ENCODE results near the gene DCST1. TPM values are rescaled to one million over a fixed set of nuclear protein-coding genes. Genes with fewer than 3 reads are reported as not detected.

The DCST1 gene
- total RNA-seq, 4 donors from 2014 or later: not detected

DNA sequence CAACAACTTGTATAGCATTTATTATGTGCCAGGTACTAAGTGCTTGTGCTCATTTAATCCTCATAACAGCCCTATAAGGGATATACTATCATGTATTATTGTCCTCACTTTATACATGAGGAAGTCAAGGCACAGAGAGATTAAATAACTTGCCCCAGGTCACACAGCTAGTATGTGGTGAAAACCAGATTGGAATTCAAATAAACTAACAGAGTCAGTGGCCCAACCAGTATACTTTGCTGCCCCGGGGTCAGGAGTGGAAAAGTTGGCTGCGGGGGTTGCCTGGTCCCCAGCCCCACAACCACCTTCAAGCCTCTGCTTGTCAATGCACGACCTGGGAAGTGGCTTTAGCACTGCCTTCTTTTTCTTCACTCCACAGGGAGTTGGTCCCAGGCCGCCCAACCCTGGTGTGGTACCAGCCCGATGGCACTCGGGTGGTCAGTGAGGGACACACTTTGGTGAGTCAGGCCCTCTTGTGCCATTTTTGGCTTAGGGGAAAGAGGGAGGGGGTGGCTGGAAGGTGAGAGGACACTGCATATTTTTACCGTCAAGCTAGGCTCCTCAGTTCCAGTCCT, 20.0 kb downstream of the DCST1 start:
- TF ChIP-seq, protein P1, sequence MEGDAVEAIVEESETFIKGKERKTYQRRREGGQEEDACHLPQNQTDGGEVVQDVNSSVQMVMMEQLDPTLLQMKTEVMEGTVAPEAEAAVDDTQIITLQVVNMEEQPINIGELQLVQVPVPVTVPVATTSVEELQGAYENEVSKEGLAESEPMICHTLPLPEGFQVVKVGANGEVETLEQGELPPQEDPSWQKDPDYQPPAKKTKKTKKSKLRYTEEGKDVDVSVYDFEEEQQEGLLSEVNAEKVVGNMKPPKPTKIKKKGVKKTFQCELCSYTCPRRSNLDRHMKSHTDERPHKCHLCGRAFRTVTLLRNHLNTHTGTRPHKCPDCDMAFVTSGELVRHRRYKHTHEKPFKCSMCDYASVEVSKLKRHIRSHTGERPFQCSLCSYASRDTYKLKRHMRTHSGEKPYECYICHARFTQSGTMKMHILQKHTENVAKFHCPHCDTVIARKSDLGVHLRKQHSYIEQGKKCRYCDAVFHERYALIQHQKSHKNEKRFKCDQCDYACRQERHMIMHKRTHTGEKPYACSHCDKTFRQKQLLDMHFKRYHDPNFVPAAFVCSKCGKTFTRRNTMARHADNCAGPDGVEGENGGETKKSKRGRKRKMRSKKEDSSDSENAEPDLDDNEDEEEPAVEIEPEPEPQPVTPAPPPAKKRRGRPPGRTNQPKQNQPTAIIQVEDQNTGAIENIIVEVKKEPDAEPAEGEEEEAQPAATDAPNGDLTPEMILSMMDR (IDR thresholded peaks at IDR 0.05; ENCODE audit: low read depth): no peak

DNA sequence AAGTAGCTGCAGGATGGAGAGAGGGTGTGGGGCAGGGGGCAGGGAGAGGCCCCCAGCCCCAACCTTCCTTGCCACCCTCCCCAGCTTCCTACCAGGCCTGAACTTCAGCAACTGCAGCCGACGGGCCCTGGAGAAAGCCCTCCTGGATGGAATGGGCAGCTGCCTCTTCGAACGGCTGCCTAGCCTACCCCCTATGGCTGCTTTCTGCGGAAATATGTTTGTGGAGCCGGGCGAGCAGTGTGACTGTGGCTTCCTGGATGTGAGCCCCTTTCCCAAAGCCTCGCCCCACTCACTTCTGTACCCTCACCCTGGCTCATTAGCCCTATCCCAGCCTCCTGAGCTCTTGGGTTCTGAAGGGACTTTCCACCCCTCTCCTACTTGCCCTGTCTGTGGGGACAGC, 23.5 kb downstream of the DCST1 start:
- TF ChIP-seq, protein P1 (IDR thresholded peaks at IDR 0.05; ENCODE audit: low read depth): no peak

DNA sequence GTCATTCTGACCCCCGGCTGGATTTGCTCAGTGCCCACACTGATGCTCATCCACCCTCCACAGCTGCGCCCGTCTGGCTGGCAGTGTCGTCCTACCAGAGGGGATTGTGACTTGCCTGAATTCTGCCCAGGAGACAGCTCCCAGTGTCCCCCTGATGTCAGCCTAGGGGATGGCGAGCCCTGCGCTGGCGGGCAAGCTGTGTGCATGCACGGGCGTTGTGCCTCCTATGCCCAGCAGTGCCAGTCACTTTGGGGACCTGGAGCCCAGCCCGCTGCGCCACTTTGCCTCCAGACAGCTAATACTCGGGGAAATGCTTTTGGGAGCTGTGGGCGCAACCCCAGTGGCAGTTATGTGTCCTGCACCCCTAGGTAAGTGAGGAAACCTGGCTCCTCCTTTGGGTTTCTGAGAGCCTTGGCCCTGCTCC, 24.2 kb downstream of the DCST1 start:
- TF ChIP-seq, protein P1 (IDR thresholded peaks at IDR 0.05; ENCODE audit: low read depth): no peak

DNA sequence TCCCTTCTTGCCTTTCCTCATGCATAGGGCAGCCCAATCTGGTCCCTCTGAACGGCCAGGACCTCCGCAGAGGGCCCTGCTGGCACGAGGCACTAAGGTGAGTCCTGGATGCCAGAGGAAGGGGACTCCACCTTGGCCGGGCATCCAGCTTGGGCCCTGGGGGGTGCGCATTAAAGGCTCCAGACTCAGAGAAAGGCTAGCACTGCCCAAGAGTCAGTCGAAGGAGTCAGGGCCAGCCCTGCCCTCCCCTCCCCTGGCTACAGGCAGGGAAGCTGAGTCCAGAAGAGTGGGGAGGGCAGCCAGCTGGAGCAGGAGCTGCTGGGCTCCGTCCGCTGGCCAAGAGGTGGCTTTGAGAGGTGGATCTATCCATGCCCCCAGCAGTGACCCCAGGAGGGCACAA, 27.1 kb downstream of the DCST1 start:
- TF ChIP-seq, protein P1 (IDR thresholded peaks at IDR 0.05; ENCODE audit: low read depth): no peak

DNA sequence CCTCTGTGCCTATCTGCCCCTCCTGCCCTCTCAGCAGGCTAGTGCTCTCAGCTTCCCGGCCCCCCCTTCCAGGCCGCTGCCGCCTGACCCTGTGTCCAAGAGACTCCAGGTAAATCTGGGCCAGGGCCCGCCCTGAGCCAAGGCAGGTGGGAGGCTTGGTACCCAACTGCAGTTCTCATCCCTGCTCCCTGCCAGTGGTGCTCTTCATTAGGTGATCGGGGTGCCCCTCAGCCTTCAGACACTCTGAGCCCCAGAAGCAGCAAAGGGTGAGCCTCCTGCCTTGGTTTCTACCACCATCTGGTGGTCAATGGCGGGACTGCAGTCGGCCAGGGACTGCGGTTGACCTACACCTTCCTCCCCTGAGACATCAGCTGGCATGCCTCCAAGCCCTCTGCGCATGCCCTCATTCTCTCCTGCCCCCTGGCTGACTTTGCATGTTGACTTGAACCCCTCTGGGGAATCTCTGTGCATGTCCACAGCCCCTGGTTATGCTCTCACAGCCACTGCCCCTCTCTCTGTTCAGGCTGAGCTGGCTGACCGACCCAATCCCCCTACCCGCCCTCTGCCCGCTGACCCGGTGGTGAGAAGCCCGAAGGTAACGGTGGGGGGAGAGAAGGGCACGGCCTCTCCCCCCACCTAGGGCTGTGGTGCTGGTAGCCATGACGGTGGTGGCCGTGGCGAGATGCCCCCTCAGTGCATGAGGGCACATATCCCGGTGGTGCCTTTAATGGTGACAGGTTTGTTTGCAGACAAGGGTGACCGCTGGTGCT, 27.9 kb downstream of the DCST1 start:
- TF ChIP-seq, protein P1 (IDR thresholded peaks at IDR 0.05; ENCODE audit: low read depth): no peak

DNA sequence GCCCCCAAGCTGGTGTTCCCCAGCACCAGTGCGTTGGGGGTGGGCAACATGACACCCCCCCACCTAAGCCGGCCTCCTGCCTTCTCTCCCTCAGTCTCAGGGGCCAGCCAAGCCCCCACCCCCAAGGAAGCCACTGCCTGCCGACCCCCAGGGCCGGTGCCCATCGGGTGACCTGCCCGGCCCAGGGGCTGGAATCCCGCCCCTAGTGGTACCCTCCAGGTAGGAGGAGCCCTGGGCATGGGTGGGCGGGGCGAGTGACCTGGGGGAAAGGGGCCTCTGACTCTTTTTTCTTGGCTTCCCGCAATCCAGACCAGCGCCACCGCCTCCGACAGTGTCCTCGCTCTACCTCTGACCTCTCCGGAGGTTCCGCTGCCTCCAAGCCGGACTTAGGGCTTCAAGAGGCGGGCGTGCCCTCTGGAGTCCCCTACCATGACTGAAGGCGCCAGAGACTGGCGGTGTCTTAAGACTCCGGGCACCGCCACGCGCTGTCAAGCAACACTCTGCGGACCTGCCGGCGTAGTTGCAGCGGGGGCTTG, 28.6 kb downstream of the DCST1 start:
- TF ChIP-seq, protein P1 (IDR thresholded peaks at IDR 0.05; ENCODE audit: low read depth): no peak

DNA sequence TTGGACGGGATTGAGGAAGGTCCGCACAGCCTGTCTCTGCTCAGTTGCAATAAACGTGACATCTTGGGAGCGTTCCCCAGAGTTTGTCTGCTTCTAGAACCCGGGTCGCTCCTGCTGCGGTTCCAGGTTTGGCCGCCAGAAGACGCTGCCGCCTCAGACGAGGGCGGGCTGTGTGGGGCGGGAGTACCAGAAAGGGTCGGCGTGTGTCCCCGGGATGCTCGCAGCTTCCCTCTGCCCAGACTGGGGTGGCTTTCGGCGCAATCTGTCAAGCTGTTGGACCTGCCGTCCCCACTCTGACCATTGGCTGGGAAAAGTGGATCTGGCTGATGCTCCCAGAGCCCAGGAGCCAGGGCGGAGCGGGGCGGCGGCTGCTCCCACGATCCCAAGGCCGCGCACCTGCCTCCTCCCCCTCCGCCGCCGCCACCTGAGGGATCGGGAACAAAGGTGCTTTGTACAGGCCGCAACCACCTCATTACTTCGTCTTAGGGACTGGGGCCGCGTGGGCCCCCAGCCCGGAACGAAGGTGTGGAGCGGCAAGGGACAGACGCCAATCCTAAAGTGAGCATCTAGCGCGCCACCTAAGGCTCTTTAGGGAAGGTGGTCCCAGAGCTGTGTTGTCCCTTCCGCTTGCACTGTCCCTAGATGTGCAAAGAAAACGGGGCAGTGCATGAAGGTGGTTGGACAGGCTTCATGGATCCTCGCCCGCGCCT, 29.2 kb downstream of the DCST1 start:
- TF ChIP-seq, protein P1 (IDR thresholded peaks at IDR 0.05; ENCODE audit: low read depth): no peak

Data from subcutaneous adipose tissue (tissue), 4 donors.